ENCODE results near the gene TMEM123. TPM values are rescaled to one million over a fixed set of nuclear protein-coding genes. Genes with fewer than 3 reads are reported as not detected.
A peak's percentile ranks its signal among the peaks of the same experiment; 100 is the strongest.
"Not testable (repeated sequence)": the region's sequence is repeated elsewhere in the genome, so short reads cannot be mapped to it uniquely, and the experiment has no call there.

The TMEM123 gene
- total RNA-seq, 1 donor from 2014 or later = 126 TPM

- peak; percentile 20 for DNase-seq (ENCODE audit: low read depth)
Measured at GRCh38 chr11:102396708-102397563, 55.6 kb downstream of the TMEM123 start.

DNA sequence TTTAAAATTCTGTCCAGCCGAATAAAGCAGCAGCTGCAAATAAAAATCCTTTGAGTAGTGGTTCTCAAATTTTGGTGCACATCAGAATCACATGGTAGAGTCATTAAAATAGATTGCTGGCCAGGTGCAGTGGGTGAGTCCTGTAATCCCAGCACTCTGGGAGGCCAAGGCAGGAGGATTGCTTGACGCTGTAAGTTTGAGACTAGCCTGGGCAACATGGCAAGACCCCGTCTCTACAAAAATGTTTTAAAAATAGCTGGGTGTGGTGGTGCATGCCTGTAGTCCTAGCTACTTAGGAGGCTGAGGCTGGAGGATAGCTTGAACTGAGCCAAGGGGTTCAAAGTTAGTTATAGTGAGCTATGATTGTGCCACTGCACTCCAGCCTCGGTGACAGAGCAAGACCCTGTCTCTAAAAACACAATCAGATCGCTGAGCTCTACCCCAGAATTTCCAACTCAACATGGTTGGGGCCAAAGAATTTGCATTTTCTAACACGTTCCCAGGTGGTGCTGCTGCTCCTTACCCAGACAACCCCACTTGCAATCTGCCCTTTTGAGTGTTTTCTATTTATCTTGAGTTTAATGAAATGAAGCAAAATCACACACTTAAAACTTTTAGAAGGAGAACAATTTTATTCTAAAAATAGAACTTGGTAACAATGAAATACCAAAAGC is 56.7 kb downstream of the TMEM123 start:
- no peak for DNase-seq (ENCODE audit: low read depth)

DNA sequence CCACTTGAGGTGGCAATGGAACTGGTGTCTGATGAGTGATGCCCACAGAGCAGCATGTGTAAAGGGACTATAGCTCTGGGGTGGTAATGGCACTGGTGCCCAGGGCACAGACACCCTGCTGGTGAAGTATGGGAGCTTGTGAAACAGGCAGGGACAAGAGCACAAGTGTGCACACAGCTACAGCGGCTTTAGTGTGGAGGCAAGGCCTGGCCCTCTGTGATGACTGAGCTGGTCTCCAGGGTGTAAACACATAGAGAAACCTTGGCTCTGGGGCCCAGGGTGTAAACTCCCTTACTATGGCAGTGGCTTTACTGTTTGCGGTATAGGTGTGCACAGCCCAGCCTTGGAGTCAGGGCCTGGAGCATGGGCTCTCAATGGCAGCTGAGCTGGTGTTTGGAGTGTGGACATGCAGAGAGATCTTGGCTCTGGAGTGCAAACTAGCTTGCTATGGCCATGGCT is 59.3 kb downstream of the TMEM123 start:
- no peak for DNase-seq (ENCODE audit: low read depth)

- peak; percentile 72 for DNase-seq (ENCODE audit: low read depth)
Measured at GRCh38 chr11:102391549-102392237, 60.9 kb downstream of the TMEM123 start.

GRCh38 chr11:102390667-102391465 is 61.7 kb downstream of the TMEM123 start:
- peak; percentile 76 for DNase-seq (ENCODE audit: low read depth)

DNA sequence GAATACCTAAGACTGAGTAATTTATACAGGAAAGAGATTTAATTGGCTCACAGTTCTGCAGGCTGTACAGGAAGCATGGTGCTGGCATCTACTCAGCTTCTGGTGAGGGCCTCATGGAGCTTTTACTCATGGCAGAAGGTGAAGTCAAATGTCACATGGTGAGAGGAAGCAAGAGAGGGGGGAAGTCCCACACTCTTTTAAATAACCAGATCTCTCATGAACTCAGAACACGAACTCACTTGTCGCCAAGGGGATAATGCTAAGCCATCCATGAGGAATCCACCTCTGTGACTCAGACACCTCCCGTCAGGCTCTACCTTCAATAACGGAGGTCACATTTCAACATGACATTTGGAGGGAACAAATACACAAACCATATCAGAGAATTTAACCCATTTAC is 63.3 kb downstream of the TMEM123 start:
- no peak for DNase-seq (ENCODE audit: low read depth)

GRCh38 chr11:102387043-102387781 is 65.4 kb downstream of the TMEM123 start:
- no peak for DNase-seq (ENCODE audit: low read depth)

DNA sequence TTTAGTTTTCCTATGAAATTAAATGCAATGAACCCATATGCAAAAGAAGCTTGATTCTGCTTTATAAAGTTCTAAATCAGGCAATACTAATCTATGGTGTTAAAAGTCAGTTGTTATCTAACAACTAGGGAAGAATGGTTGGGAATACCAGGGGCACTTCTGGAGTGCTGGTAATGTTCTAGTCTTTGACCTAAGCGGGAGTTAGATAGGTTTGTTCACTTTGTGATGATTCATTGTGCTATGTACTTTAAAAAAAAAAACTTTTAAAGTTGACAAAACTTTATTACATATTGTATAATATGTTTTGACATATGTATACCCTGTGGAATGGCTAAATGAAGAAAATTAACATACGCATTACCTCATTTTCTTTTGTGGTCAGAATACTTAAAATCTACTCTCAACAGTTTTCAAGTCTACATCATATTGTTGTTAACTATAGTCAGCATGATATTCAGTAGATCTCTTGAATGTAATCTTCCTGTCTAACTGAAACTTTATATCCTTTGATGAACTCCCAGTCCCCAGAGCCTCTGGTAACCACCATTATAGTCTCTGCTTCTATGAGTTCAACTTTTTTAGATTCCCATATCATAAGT is 66.3 kb downstream of the TMEM123 start:
- no peak for DNase-seq (ENCODE audit: low read depth)

- DNase-seq (ENCODE audit: low read depth) = no peak
Measured at GRCh38 chr11:102385085-102386007, 67.2 kb downstream of the TMEM123 start.

GRCh38 chr11:102384419-102385079 is 68.0 kb downstream of the TMEM123 start:
- DNase-seq (ENCODE audit: low read depth) = no peak

DNA sequence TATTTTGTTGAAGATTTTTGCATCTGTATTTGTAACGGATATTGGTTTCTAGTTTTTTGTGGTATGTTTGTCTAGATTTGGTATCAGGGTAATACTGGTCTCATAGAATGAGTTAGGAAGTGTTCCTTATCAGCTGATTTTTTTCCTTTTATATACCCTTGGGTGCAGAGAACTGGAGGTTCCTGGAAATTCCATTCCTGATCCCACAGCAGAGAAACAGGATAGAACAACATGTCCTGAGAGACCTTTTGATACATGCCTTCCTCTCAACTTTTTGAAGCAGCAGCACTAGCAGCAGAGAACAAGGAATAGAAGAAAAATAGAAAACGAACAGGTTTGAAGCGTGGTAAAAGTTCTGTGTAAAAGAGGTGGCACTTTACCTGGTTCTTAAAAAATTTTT is 68.7 kb downstream of the TMEM123 start:
- no peak for DNase-seq (ENCODE audit: low read depth)

DNA sequence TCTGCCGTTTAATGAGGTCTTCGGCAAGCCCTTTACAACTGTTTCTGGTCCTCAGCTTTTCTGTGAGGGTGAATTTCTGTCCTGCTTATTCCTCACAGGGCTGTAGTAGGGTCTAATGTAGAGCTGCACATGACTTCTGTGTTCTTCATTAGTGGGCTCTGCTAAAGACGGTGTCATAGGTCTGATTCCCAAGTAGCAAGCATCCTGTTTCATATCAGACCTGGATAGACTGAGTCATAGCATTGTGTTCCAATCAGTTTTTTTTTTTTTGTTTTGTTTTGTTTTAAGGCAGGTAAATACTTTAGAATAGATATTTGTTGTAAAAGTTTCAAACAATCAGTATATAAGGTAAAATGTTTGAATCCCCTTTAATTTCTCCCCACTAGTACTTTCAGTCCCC is 70.2 kb downstream of the TMEM123 start:
- no peak for DNase-seq (ENCODE audit: low read depth)

GRCh38 chr11:102378818-102379217 is 73.7 kb downstream of the TMEM123 start:
- DNase-seq (ENCODE audit: low read depth) = no peak

DNA sequence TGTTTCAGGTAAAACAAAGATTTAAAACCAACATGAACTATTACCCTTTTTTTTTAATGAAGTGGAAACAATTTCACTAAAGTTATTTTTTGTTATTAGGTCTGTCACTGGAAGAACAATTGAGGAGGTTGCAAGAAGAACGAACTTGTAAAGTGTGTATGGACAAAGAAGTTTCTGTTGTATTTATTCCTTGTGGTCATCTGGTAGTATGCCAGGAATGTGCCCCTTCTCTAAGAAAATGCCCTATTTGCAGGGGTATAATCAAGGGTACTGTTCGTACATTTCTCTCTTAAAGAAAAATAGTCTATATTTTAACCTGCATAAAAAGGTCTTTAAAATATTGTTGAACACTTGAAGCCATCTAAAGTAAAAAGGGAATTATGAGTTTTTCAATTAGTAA is 74.7 kb downstream of the TMEM123 start:
- DNase-seq (ENCODE audit: low read depth) = no peak

DNA sequence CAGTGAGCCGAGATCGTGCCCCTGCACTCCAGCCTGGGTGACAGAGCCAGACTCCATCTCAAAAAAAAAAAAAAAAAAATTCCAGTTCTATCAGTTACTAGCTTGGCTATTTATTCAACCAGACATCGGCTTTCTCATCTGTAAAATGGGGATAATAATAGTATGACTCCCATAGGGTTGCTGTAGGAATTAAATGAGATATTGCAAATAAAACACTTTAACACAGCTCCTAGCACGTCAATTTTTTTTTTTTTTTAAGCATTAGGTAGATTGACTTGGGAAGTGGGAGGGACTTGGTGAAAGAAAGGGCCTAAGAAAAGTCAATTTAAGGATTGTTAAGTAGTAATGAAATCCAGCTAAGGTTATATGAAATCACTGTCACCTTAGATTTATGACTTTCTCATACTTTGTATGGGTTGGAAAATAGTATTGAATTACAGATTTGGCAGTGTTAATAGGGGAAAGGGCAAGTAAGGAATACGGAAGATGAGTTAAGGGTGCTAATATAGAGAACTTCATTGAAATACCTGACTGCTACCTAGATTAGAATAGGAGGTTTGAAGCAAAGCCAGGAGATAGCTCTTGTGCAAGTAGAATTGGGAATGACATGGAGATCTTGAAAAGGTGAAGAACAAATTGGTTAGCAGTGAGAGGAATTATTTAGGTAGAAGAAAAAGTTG is 76.7 kb downstream of the TMEM123 start:
- DNase-seq (ENCODE audit: low read depth) = no peak

DNA sequence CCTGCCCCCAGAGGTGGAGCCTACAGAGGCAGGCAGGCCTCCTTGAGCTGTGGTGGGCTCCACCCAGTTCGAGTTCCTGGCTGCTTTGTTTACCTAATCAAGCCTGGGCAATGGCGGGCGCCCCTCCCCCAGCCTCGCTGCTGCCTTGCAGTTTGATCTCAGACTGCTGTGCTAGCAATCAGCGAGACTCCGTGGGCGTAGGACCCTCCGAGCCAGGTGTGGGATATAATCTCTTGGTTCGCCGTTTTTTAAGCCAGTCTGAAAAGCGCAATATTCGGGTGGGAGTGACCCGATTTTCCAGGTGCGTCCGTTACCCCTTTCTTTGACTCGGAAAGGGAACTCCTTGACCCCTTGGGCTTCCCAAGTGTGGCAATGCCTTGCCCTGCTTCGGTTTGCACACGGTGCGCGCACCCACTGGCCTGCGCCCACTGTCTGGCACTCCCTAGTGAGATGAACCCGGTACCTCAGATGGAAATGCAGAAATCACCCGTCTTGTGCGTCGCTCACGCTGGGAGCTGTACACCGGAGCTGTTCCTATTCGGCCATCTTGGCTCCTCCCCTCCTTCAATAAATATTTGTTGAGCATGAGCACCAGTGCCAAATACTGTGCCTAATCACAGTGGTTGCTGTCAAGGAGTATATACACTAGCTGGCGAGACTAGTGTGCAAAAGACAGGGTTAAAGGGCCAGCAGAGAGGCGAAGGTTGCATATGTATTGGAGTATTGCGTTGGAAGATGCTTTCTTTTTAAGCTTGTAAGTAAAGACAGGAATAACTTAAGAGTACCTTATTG is 77.7 kb downstream of the TMEM123 start:
- not testable (repeated sequence) for DNase-seq (ENCODE audit: low read depth)

DNA sequence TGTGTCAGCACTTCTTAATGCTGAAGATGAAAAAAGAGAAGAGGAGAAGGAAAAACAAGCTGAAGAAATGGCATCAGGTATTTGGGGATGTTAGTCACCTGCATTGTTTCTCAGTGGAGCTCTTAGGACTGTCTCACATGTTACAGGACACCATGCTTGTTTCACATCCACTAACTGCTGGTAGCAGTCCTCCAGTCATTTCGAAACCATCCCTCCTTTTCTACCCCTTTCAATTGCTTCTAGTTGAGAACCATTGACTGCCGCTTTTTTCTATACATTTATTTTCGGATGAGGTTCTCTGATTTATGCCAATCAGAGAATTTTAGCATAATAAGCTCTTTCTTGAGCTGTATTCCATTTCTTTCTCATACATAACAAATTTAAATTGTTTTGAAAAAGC is 84.1 kb downstream of the TMEM123 start:
- no peak for DNase-seq (ENCODE audit: low read depth)

Data from myocyte (in vitro differentiated cells).